ENCODE data around the gene SFT2D2.
"Not testable (repeated sequence)": the region's sequence is repeated elsewhere in the genome, so short reads cannot be mapped to it uniquely, and the experiment has no call there.

SFT2D2 gene
- 138 to 157 reads per million in 2 donors for total RNA-seq

DNA sequence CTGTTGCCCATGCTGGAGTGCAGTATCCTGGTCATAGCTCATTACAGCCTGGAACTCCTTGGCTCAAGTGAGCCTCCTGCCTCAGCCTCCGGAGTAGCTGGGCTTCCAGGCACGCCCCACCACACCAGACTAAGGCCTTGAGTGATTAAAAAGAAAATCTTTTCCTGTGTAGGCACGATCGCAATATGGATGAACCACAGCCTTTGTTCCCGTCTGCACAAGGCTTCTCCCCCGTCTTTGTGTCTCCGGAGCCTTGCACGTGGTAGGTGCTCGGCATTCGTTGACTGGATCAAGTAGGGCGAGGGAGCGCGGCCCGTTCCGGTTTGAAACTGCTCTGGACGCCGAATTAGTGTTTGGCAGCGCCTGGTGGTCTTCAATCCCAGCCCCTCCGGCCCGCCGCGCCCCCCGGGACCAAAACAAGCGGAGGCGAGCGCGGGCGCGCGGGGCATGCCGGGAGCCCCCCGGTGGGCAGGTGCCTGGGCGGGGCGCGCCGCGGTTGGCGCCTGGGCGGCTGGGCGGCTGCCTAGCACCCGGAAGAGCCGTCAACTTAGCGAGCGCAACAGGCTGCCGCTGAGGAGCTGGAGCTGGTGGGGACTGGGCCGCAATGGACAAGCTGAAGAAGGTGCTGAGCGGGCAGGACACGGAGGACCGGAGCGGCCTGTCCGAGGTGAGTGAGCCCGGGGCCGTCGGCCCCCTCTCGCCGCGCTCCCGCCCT lies at the start of gene SFT2D2:
Gene SFT2D2, plus strand, starts transcription at position 529 of the 715 bp plus-strand sequence. Its CDS starts 76 bp downstream, at position 605.
- peak; percentile 72 for DNase-seq

DNA sequence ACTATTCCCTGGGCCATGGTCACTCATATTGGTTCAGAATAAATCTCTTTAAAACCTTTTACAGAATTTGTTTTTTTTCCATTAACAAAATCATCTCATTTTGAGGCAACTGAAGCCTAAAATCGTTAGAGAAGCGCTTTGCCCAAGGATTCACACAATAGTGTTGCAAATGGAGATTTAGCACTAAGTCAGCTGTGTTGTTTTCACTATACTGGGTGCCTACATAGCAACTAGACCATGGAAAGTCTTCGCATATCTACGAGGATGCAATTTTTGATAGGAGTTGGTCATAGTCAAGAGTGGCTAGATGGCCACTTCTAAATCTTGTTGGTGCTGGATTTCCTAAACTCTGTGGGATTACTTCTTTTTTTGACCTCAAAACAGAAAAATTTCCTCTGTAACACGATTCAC lies 47.6 kb upstream of the SFT2D2 start:
- no peak for DNase-seq

DNA sequence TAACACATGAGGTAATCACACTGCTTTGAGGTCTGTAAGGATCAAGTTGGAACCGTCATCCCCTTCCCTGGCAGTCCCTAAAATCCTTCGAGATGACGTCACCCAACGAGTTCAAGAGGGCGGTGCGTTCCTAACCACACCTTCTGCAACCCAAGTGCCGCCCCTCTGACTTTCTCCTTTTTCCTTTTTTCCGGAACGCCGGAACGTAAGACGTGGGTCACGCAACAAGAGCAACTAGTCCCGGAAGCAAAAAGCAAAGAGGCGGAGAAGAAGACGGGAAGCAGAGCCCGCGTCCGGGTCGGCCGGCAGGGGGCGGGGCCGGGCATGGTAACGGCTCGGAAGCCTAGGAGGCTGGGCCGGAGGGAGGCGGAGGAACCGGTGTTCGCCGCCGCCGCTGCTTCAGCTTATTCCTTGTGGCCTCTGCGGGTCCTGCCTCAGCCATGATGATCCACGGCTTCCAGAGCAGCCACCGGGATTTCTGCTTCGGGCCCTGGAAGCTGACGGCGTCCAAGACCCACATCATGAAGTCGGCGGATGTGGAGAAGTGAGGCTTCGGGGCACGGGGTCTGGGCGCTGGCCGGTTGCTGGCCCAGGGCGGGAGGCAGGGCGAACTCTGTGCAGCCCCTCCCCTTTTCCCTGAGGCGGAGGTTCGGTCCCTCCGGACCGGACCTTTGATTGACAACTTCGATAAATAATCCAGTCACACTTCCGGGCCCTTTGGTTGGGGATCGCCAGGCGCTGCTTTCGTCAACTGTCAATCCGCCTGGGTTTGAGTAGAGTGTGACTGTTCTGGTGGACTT lies 47.0 kb upstream of the SFT2D2 start, which contains the start of gene TIPRL:
Gene TIPRL, plus strand, starts transcription at position 325 of the 800 bp plus-strand sequence. Its CDS starts 116 bp downstream, at position 441.
- DNase-seq, result peak; percentile 85

DNA sequence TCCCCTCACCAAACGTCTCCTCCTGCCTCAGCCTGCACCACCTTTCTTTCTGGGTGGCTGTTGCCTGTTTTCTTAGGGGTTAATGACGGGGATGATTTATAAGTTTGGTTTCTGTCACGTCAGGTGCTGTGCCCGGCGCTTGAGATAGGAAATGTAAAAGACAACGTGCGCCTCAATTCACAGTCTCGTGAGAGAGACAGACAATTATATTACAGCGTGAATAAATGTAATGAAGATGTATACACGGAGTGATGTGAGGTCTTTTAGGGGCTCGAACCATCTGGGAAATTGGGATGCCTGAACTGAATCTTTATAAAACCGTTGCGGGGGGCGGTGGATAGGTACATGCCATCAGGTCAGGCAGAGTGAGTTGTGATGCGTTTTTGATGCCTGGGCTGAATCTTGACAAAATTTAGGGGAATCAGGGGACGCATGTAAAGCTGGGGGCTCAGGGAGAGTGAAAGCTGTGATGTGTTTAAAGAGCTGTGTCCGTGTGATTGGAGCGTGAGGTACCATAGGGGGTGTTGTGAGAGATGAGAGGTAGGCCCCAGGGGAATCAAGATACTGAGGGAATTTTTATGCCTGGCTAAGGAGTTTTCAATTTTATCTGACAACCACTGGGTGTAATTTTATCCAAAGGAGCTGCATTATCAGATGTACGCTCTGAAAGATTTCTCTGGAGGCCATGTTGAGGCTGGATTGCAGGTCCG lies 46.2 kb upstream of the SFT2D2 start:
- DNase-seq, result no peak

DNA sequence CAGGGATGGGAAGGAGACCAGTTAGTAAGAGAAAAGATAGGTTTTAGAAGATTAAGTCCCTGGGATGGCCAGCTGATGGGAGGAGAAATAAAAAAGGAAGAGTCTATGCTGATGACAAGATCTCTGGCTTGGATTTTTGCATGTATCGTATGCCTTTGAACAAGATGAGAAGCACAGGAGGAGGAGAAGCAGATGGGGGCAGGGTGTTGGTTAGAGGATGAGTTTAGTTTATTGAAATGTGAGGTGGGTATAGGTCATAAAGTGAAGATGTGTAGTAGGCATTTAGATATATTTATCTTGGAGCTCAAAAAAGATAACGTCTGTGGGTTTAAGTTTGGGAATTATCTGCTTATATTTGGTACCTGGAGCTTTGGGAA lies 45.7 kb upstream of the SFT2D2 start:
- no peak for DNase-seq

DNA sequence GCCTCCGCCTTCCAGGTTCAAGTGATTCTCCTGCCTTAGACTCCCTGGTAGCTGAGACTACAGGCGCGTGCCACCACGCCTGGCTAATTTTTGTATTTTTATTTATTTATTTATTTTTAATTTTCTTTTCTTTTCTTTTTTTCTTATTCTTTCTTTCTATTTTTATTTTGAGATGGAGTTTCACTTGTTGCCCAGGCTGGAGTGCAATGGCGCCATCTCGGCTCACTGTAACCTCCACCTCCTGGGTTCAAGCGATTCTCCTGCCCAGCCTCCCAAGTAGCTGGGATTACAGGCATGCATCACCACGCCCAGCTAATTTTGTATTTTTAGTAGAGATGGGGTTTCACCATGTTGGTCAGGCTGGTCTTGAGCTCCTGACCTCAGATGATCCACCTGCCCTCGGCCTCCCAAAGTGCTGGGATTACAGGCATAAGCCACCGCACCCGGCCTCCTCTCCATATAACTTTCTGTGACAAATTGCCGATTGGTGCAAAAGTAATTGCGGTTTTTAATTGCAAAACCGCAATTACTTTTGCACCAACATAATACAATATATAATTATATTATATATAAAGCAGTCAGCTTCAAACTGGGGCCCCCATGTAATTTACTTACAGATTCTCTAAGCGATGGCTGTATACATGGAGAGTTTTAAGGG lies 44.6 kb upstream of the SFT2D2 start:
- not testable (repeated sequence) for DNase-seq

DNA sequence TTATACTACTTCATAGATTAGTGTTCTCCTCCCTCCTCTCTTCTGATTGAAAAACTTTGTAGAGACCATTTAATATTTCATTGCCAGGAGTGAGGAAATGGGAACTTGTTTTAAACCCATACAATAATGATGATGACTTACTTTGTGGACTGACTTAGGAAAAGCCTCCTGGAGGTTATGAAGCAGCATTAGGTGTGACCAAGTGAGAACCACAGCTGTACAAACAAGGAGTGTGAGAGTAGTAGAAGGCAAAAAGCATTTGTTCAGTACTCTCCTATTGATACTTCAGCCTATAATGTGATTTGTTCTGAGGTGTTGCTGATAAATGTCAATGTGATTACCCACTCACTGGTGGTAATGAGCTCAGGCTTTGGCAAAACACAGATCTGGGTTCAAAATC lies 38.6 kb upstream of the SFT2D2 start:
- DNase-seq, result no peak

DNA sequence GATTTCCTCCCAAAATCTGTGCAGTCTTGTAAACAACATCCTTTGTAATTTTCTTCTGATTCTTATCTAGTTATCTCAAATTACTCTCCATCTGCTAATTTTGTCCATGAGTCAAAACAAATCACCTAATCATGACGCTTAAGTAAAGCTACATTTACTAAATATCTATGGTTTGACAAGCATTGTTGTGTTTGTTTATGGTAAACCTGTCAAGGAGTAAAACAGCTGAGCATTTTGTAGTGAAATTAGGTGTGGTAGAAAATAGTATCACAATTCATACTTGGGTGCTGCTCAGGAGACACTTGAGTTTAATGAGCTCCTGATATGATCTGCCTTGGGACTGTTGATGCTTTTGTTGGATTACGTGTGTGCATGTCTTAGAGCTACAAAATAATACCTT lies 35.4 kb upstream of the SFT2D2 start:
- no peak for DNase-seq

DNA sequence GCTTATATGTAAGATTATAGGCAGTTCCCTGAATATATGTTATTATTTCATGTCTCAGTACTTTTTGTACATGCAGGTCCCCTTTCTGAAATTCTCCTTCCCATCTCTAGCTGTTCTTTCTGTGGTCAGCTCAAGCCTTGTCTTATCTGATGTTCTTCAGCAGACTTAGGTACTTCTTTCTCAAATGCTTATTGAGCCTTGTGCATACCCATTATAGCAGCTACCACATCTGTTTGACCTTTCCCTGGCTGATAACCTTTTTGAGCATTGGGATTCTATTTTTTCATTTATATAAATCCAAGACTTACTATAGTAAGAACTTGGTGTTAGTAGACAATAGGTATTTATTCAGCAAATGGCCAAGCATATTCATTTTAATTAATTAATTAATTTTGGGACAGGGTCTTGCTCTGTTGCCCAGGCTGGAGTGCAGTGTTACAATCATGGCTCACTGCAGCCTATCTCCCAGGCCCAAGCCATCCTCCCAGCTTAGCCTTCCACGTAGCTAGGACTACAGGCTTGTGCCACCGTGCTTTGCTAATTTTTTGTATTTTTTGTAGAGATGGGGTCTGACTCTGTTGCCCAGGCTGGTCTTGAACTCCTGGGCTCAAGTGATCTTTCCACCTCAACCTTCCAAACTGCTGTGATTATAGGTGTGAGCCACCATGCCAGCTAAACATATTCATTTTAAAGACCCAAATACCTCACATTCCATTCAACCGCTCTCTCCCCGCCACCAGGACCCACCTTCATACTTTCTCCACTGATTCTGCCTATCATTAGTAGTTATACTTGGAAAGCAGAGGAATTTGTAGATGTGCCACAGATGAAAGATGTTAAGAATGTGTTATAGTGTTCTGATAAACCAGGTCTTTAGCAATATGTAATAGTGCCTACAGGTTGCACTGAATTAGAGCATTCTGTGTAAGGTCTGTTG lies 30.3 kb upstream of the SFT2D2 start:
- no peak for DNase-seq

DNA sequence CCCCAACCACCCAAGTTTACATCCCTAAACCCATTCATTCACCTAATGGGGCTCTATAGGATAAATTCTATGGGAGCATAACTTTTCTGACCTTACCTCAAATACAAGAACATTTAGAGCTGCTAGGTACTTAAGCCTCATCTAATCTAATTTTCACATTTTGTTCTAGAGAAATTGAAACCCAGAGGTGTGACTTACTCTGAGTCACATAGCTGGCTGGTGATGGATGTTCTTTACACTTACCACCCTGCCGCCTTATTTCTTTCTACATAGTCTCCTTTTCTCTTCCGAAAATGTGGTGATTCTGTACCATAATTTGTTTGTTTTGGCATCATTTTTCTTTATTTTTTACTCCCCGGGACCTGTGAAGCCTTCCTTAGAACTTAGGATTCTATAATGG lies 26.7 kb upstream of the SFT2D2 start:
- DNase-seq, result no peak

DNA sequence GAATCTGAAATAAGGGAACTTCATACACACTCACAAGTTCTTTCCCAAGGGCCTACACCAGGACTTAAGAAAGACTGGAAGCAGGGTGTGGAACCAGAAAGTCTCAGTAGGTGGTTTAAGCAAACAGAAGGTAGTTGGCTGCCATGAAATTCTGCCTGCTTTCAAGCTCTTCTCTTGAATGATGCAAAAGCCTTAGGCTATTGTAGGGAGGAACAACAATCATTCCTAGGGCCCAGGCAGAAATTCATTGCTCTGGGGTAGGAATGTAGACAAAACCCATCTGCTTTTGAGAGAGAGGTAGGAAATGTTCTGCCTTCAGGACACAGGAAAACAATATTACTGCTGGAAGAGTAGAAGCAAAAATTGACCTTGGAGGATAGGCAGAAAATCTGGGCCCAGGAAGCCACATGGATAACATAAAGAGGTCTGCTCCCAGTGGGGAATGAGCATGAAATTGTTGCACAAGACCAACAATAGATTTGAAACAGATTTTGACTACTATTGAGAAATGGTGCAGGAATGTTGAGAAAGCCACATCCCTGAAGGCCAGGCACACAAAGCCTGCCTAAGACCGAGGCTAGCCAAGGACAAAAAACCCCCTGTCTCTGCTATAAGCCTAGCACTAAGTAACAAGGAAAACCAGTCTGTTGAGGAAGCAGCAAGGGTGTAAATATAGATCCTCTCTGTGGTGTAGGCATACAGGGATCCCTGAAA lies 22.7 kb upstream of the SFT2D2 start:
- DNase-seq, result no peak

DNA sequence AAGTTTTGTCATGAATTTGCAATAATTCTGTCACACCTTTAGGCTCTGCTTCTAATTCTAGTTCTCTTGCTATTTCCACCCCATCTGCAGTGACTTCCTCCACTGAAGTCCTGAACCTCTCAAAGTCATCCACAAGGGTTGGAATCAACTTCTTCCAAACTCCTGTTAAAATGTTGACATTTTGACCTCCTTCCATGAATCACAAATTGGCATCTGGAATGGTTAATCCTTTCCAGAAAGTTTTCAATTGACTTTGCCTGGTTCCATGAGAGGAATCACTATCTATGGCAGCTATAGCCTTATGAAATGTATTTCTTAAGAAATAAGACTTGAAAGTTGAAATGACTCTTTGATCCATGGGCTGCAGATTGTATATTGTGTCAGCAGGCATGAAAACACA lies 19.7 kb upstream of the SFT2D2 start:
- no peak for DNase-seq

DNA sequence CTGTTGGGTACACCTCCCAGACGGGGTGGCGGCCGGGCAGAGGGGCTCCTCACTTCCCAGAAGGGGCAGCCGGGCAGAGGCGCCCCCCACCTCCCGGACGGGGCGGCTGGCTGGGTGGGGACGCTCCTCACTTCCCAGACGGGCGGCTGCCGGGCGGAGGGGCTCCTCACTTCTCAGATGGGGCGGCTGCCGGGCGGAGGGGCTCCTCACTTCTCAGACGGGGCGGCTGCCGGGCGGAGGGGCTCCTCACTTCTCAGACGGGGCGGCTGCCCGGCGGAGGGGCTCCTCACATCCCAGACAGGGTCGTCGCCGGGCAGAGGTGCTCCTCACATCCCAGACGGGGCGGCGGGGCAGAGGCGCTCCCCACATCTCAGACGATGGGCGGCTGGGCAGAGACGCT lies 18.1 kb upstream of the SFT2D2 start:
- DNase-seq, result not testable (repeated sequence)

DNA sequence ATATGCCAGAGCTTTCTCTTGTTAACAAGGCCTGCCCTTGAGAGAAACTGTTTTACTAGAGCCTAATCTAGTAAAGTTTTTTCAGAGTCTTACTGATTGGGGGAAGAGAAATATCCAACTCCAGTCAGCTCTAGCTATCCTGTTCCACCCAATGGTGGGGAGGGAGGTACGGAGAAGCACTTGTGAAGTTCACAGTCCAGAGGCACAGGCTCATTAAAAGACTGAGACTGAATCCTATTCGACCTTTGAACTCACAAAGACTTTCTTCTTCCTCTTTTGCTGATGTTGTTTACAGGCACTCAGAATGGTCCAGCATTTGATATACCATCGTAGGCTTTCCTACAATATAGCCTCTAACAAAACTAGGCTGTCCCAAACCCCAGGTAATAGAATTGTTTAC lies 15.5 kb upstream of the SFT2D2 start:
- DNase-seq, result no peak

DNA sequence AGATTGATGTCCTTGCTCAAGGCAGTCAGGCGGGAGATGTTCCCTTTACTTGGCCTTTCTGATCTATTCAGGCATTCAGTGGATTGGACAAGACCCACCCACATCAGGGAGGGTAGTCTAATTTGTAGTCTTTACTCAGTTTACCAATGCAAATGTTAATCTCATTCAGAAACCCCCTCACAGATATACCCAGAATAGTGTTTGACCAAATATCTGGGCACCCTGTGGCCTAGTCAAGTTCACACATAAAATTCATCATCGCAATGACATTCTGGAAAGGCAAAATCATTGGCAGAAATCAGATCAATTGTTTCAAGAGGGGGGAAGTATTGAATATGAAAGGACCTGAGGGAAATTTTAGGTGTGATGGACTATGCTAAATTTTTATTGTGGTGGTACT lies 12.5 kb upstream of the SFT2D2 start:
- DNase-seq, result no peak

DNA sequence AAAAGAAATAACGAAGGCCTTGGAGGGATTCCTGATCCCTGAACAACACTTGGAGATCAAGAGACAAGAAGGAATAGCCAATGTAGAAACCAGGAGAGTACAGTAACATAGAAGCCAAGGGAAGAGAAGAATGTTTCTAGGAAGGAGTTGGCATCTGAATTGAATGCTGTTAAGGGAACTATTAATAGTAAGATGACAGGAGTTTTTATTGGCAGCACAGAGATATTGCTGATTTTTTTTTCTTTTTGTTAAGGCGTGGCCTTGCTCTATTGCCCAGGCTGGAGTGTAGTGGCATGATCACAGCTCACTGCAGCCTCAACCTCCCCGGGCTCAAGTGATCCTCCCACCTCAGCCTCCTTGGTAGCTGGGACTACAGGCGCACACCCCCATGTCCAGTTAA lies 9.6 kb upstream of the SFT2D2 start:
- no peak for DNase-seq

DNA sequence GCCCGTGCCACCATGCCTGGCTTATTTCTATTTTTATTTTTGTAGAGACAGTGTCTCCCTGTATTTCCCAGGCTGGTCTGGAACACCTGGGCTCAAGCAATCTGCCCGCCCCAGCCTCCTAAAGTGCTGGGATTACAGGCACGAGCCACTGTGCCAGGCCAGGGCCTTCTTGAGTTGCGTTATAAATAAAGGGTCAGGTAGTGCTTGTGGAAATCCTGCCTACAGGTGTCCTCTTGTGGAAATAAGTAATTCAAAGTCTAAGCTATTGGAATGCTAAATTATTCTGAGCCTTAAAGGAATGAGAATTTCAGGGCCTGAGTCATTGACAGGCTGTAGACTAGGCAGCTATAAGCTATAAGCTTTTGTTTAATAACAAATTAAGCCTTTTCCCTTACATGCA lies 8.1 kb upstream of the SFT2D2 start:
- DNase-seq, result no peak

DNA sequence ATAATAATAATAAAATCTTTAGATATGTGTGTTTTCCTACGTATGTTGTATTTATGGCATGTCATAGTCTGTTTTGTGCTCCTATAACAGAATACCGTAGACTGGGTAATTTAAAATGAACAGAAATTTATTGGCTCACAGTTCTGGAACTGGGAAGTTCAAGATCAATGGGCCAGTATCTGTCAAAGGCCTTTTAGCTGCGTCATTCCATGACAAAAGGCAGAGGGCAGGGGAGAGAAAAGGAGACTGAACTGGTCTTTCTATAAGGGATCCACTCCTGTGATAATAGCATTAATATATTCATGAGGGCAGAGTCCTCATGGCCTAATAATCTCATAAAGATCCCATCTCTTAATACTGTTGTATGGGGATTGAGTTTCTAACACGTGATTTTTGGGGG lies 7.1 kb upstream of the SFT2D2 start:
- no peak for DNase-seq

DNA sequence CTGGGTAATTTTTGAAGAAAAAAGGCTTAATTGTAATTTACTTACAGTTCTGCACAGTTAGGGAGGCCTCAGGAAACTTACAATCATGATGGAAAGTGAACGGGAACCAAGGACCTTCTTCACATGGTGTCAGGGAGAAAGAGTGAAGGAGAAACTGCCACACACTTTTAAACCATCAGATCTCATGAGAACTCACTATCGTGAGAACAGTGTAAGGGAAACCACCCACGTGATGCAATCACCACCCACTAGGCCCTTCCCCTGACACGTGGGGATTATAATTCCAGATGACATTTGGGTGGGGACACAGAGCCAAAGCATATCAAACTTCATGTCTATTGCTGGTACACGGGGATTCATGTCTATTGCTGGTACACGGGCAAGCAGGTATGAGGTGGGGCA lies 5.3 kb upstream of the SFT2D2 start:
- no peak for DNase-seq

DNA sequence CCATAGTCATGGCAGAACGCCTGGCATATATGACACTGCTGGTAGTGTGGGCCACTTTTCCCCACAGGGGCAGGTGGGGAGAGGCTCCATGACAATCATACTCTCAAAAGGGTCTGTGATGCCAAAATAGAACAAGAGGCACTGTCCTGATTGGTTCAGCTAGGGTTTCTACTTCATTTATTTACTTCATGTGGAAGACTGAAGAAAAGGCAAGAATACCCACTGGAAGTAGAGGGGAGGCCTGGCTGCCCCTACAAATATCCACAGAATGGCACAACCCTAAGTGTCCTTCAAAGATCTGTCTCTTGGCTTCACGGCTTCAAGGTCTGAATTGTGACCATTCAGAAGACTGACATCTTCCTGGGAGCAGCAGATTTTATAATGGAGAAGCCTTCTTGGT lies 4.5 kb upstream of the SFT2D2 start:
- DNase-seq, result no peak

DNA sequence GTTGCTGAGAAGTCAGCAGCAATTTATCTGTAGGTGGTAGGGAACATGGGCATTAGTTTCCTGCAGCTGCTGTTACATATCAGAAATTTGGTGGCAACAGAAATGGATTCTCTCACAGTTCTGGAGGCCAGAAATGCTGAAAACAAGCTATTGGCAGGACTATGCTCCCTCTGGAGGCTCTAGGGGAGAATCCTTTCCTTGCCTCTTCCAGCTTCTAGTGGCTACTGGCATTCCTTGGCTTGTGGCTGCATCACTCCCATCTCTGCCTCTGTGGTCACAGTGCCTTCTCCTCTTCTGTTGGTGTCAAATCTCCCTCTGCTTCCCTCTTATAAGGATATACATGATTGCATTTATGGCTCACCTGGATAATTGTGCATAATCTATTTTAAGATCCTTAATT lies 2.5 kb upstream of the SFT2D2 start:
- DNase-seq, result no peak
